Measurements from ENCODE around the gene KIAA0513.

KIAA0513 gene

DNA sequence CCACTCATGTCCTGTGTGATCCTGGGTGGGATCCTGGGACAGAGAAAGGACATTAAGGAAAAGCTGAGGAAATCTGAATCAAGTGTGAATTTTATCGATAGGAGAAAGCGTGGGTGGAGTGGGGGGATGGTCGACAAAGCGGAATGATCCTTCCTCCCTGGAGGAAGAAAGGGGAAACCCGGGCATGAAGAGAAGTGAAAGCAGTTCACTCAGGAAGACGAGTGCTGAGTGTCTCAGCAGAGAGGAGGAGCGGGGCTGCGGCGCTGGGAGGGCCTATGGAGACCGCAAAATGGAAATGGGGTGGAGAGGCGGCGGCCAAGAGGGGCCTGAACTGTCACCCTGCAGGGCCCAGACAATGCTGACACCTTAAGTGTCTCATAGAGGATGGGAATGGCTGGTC, 25.0 kb upstream of the KIAA0513 start:
- Histone ChIP-seq H3K4me2 (ENCODE audit: insufficient read depth, low read length) (no peak overlapping the region), H2AFZ (ENCODE audit: low read depth, low read length) (no peak overlapping the region), H3K9ac (ENCODE audit: low read depth, low read length) (no peak overlapping the region), H3K27ac (ENCODE audit: low read length) (no peak overlapping the region), H3K9me3 (ENCODE audit: insufficient read depth, low read length, severe bottlenecking) (no peaks in the 10 kb centered on the region), H3K36me3 (ENCODE audit: insufficient read depth, low read length) (peaks cover 6% of the 10 kb centered on the region; the same call in 1 of the 2 replicates), H3K4me3 (ENCODE audit: low read depth in 1 of 2, low read length in 2 of 2) (no peak overlapping the region), H4K20me1 (ENCODE audit: insufficient read depth, low read length) (peaks cover 42% of the 10 kb centered on the region), H3K79me2 (ENCODE audit: insufficient read depth, low read length) (peaks cover 90% of the 10 kb centered on the region), H3K4me1 (ENCODE audit: insufficient read depth, low read length) (no peaks in the 10 kb centered on the region), H3K27me3 (ENCODE audit: insufficient read depth, low read length, poor library complexity) (no peaks in the 10 kb centered on the region)
- ATAC-seq (ENCODE audit: insufficient read depth, low read depth) (no peak), DNase-seq (no peak)
- TF ChIP-seq EZH2 (IDR thresholded peaks at IDR 0.05; ENCODE audit: borderline replicate concordance, low read depth, low read length, severe bottlenecking) = no peak
- TF ChIP-seq, protein P1, sequence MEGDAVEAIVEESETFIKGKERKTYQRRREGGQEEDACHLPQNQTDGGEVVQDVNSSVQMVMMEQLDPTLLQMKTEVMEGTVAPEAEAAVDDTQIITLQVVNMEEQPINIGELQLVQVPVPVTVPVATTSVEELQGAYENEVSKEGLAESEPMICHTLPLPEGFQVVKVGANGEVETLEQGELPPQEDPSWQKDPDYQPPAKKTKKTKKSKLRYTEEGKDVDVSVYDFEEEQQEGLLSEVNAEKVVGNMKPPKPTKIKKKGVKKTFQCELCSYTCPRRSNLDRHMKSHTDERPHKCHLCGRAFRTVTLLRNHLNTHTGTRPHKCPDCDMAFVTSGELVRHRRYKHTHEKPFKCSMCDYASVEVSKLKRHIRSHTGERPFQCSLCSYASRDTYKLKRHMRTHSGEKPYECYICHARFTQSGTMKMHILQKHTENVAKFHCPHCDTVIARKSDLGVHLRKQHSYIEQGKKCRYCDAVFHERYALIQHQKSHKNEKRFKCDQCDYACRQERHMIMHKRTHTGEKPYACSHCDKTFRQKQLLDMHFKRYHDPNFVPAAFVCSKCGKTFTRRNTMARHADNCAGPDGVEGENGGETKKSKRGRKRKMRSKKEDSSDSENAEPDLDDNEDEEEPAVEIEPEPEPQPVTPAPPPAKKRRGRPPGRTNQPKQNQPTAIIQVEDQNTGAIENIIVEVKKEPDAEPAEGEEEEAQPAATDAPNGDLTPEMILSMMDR (IDR thresholded peaks at IDR 0.05; ENCODE audit: borderline replicate concordance, extremely low read depth, low read length, poor library complexity, severe bottlenecking) = no peak

DNA sequence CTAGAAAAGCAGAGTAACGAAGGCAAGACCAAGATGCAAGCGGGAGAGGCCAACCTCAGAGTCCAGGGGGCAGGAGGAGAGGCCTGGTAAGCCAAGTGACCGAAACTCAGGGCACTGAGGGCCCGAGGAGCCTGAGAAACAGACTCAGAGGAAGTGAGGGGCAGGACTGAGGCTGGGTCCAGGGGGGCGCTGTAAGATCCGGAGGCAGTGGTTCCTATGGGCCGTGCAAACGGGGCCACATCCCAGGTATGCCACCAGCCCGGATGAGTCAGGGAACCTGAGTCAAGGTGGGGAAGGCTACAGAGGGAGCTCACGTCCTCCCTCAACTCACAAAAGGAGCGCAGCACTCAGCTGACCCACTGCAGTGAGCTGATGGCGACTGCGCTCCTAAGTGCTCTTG, 24.5 kb upstream of the KIAA0513 start:
- H3K9me3 ChIP-seq (ENCODE audit: insufficient read depth, low read length, severe bottlenecking) = no peaks in the 10 kb centered on the region
- peaks cover 45% of the 10 kb centered on the region for H4K20me1 ChIP-seq (ENCODE audit: insufficient read depth, low read length)
- no peak overlapping the region for H3K9ac ChIP-seq (ENCODE audit: low read depth, low read length)
- DNase-seq (no peak), ATAC-seq (ENCODE audit: insufficient read depth, low read depth) (no peak)
- peaks cover 95% of the 10 kb centered on the region for H3K79me2 ChIP-seq (ENCODE audit: insufficient read depth, low read length)
- H3K27me3 ChIP-seq (ENCODE audit: insufficient read depth, low read length, poor library complexity) = no peaks in the 10 kb centered on the region
- H3K36me3 ChIP-seq (ENCODE audit: insufficient read depth, low read length) = peaks cover 6% of the 10 kb centered on the region; the same call in 1 of the 2 replicates
- H3K4me1 ChIP-seq (ENCODE audit: insufficient read depth, low read length) = no peaks in the 10 kb centered on the region
- no peak overlapping the region for H3K27ac ChIP-seq (ENCODE audit: low read length)
- H3K4me2 ChIP-seq (ENCODE audit: insufficient read depth, low read length) = no peak overlapping the region
- no peak overlapping the region for H3K4me3 ChIP-seq (ENCODE audit: low read depth in 1 of 2, low read length in 2 of 2)
- H2AFZ ChIP-seq (ENCODE audit: low read depth, low read length) = no peak overlapping the region
- TF ChIP-seq, protein P1 (IDR thresholded peaks at IDR 0.05; ENCODE audit: borderline replicate concordance, extremely low read depth, low read length, poor library complexity, severe bottlenecking) = no peak
- no peak for TF ChIP-seq EZH2 (IDR thresholded peaks at IDR 0.05; ENCODE audit: borderline replicate concordance, low read depth, low read length, severe bottlenecking)

DNA sequence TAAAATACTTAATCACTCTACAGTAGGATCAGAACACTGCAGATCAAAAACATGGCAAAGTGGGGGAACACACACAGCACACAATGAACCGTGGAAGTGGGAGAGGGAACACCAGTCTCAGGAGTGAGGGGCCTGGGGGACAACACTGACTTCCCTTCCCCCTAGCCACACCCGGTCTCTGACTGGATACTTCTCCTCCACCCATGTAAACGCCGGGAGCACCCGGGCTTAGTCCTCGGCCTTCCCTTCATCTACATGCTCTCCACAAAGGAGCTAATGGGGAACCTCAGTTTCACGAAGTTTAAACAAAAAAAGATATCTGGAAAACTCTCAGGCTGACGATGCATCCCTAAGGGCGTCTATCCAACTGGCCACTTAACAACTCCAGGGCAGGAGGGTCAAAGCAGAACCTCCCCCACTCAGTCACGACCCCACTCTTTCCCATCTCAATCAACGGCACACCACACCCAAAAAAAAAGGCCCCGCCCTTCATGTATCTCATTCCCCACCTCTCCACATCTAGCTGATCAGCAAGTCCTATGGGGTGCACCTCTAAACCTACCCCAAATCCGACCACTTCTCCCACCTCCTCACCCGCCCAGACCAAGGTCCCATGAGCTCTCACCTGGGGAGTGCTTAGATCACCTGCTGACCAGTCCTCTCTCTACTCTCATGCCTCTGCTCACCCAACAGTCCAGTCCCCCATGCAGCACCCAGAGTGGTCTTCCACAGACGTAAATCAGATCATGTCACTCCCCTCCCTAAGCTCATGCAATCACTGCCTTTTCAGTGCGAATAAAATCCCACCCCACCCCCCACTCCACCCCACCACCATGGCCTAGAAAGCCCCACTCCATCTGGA, 23.6 kb upstream of the KIAA0513 start:
- H2AFZ ChIP-seq (ENCODE audit: low read depth, low read length) = no peak overlapping the region
- no peak overlapping the region for H3K4me3 ChIP-seq (ENCODE audit: low read depth in 1 of 2, low read length in 2 of 2)
- H3K4me2 ChIP-seq (ENCODE audit: insufficient read depth, low read length) = no peak overlapping the region
- H3K79me2 ChIP-seq (ENCODE audit: insufficient read depth, low read length) = peaks cover 97% of the 10 kb centered on the region
- H3K36me3 ChIP-seq (ENCODE audit: insufficient read depth, low read length) = peaks cover 9% of the 10 kb centered on the region; the same call in 1 of the 2 replicates
- ATAC-seq (ENCODE audit: insufficient read depth, low read depth) = no peak
- peaks cover 47% of the 10 kb centered on the region; the same call in 1 of the 2 replicates for H4K20me1 ChIP-seq (ENCODE audit: insufficient read depth, low read length)
- H3K4me1 ChIP-seq (ENCODE audit: insufficient read depth, low read length) = peaks cover 5% of the 10 kb centered on the region
- TF ChIP-seq EZH2 (IDR thresholded peaks at IDR 0.05; ENCODE audit: borderline replicate concordance, low read depth, low read length, severe bottlenecking) = no peak
- TF ChIP-seq, protein P1 (IDR thresholded peaks at IDR 0.05; ENCODE audit: borderline replicate concordance, extremely low read depth, low read length, poor library complexity, severe bottlenecking) = no peak
- no peak overlapping the region for H3K27ac ChIP-seq (ENCODE audit: low read length)
- no peaks in the 10 kb centered on the region for H3K9me3 ChIP-seq (ENCODE audit: insufficient read depth, low read length, severe bottlenecking)
- no peak overlapping the region for H3K9ac ChIP-seq (ENCODE audit: low read depth, low read length)
- DNase-seq = no peak
- H3K27me3 ChIP-seq (ENCODE audit: insufficient read depth, low read length, poor library complexity) = no peaks in the 10 kb centered on the region

All from DND-41 (cell line).